Lung (tissue), 12 donors: Measurements from ENCODE around the gene ALX4. TPM values are rescaled to one million over a fixed set of nuclear protein-coding genes. Genes with fewer than 3 reads are reported as not detected.

Experiments
- ATAC-seq: fragments of 200-7000 bp; cut with Tn5 transposase; one replicate; pipeline ENCODE4 v1.9.1; 2020; ENCODE audit warnings: moderate number of reproducible peaks; ENCODE audit not compliant: insufficient read depth, low FRiP score
- DNase-seq, 3 donors: peaks; one replicate each; pipeline ENCODE4 v3.0.0-alpha.2; 2013 to 2017
- H3K27ac ChIP-seq, 2 donors: one replicate each; pipeline ENCODE4 v1.5.1; 2013; ENCODE audit warnings: mild to moderate bottlenecking in 2 of 2, moderate library complexity in 2 of 2, control low read depth in 1 of 2, inconsistent platforms in 1 of 2, low read depth in 1 of 2, low read length in 1 of 2
- H3K27me3 ChIP-seq, 3 donors: one replicate each; pipeline ENCODE4 v1.5.1; 2013; ENCODE audit warnings: low read length in 2 of 3; ENCODE audit not compliant: control insufficient read depth in 3 of 3, insufficient read depth in 3 of 3
- H3K36me3 ChIP-seq, 4 donors: one replicate each; pipeline ENCODE4 v1.5.1; 2013; ENCODE audit warnings: low read length in 4 of 4, mild to moderate bottlenecking in 1 of 4, moderate library complexity in 1 of 4; ENCODE audit not compliant: control insufficient read depth in 4 of 4, insufficient read depth in 4 of 4
- H3K4me1 ChIP-seq, 5 donors: one replicate each; pipeline ENCODE4 v1.5.1; 2013; ENCODE audit warnings: low read length in 5 of 5, mild to moderate bottlenecking in 2 of 5, moderate library complexity in 1 of 5; ENCODE audit not compliant: control insufficient read depth in 5 of 5, insufficient read depth in 5 of 5
- H3K4me3 ChIP-seq: one replicate; pipeline ENCODE4 v1.5.1; 2013; ENCODE audit warnings: mild to moderate bottlenecking, control low read depth, moderate library complexity
- H3K9ac ChIP-seq, 2 donors: one replicate each; pipeline ENCODE4 v1.5.1; 2013; ENCODE audit warnings: low read length in 2 of 2, control low read depth in 1 of 2; ENCODE audit not compliant: insufficient read depth in 1 of 2
- H3K9me3 ChIP-seq, 4 donors: one replicate each; pipeline ENCODE4 v1.5.1; 2013; ENCODE audit warnings: low read length in 3 of 4, mild to moderate bottlenecking in 1 of 4, moderate library complexity in 1 of 4; ENCODE audit not compliant: control insufficient read depth in 4 of 4, insufficient read depth in 3 of 4
- WGBS, 2 donors: extraction: QIAGEN DNeasy Blood & Tissue Kit; methylation state at CpG; one replicate each; pipeline ENCODE4 v1.1.7; 2013; 5-methylcytosine and 5-hydroxymethylcytosine counted together
- polyA plus RNA-seq, 2 donors: library from polyadenylated mRNA; stranded (reverse); fragments of 200-250 nt; gene quantifications; one replicate each; pipeline ENCODE4 v1.2.1, GENCODE V29; 2013
- total RNA-seq, 2 donors: library from RNA; depleted of rRNA in 1 of 2; stranded (reverse); fragments of >200 nt in 1 of 2; gene quantifications; one replicate each; pipeline ENCODE4 v1.2.1, GENCODE V29; 2014 to 2021
- TF ChIP-seq, protein P1 (sequence below): IDR thresholded peaks from 2 replicates; pipeline ENCODE4 v1.5.1; 2012; ENCODE audit warnings: mild to moderate bottlenecking; ENCODE audit errors: control extremely low read depth, extremely low read depth
- donor health status: control.
- donor health status: control.
- donor health status: Bipolar disorder and iron deficiency.
- donor health status: healthy.
- donor health status: DM: yes; HTN: yes; CAD: no.

ALX4 gene
- total and polyA plus RNA-seq, 4 donors, result 0.01 to 0.06 TPM; not detected in 2

DNA sequence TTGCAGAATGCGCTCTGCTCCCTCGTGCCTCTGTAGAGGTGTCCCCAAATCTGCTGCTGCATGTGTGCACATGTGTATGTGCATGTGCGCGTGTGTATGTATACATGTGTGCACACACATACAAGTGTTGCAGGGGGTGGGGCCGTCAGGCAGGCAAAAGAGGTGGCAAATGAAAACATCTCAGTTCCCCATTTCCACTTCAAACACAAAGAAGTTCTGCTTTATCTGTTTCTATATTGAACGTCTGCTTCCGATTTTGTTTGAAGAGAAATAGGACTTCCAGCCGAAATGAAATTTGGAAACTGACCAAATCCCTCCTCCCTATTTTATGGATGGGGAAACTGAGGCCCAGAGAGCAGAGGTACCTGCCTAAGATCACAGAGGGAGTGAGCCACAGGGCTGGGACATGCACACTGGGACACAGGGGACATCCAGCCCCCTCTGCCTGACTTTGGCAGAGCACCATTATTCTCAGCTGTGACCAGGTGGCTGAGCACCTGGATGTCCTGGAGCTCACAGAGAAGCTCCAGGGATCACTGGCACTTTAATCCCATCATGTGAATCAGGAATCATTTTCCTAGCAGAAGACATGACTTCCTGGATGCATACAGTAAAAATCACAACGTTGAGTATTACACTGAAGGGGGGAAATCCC is 41.2 kb upstream of the ALX4 start:
- DNase-seq (no peak), ATAC-seq (no peak)
- H3K27me3 ChIP-seq, result no peaks in the 10 kb centered on the region
- H3K9ac ChIP-seq, result no peak overlapping the region
- 60 to 72% methylated on average over 9 of the region's 9 CpGs for WGBS, 2 donors
- H3K36me3 ChIP-seq, result no peaks in the 10 kb centered on the region
- H3K4me3 ChIP-seq, result no peak overlapping the region
- TF ChIP-seq, protein P1, sequence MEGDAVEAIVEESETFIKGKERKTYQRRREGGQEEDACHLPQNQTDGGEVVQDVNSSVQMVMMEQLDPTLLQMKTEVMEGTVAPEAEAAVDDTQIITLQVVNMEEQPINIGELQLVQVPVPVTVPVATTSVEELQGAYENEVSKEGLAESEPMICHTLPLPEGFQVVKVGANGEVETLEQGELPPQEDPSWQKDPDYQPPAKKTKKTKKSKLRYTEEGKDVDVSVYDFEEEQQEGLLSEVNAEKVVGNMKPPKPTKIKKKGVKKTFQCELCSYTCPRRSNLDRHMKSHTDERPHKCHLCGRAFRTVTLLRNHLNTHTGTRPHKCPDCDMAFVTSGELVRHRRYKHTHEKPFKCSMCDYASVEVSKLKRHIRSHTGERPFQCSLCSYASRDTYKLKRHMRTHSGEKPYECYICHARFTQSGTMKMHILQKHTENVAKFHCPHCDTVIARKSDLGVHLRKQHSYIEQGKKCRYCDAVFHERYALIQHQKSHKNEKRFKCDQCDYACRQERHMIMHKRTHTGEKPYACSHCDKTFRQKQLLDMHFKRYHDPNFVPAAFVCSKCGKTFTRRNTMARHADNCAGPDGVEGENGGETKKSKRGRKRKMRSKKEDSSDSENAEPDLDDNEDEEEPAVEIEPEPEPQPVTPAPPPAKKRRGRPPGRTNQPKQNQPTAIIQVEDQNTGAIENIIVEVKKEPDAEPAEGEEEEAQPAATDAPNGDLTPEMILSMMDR, result no peak
- no peak overlapping the region for H3K27ac ChIP-seq
- no peaks in the 10 kb centered on the region for H3K4me1 ChIP-seq
- peaks cover 0 to 4% (median 0%) of the 10 kb centered on the region in 4 donors for H3K9me3 ChIP-seq

DNA sequence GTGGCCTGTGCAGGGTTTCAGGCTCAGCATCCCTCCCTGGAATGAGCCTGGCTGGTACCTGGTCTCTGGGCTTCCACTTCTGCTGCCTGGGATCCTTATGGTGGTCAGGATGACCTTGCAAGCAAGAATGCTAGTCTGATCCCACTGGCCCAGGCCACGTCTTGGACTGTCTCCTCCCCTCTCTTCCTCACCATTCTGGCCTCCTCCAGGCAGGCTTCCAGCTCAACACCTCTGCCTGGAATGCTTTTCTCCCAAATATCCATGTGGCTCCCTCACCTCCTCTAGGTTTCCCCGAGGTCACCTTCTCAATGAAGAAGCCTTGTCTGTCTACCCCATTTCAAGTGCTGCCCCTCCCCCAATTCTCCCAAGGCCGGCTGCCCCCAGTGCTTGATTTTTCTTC is 39.4 kb upstream of the ALX4 start:
- WGBS, 2 donors, result 63 to 86% methylated on average over 3 of the region's 3 CpGs
- TF ChIP-seq, protein P1, result no peak
- Histone ChIP-seq H3K27ac (no peak overlapping the region), H3K9ac (no peak overlapping the region), H3K9me3 (peaks cover 0 to 4% (median 0%) of the 10 kb centered on the region in 4 donors), H3K36me3 (no peaks in the 10 kb centered on the region), H3K4me3 (no peak overlapping the region), H3K27me3 (no peaks in the 10 kb centered on the region), H3K4me1 (peaks cover 0 to 9% (median 0%) of the 10 kb centered on the region in 5 donors)
- no peak for ATAC-seq
- DNase-seq, result no peak

DNA sequence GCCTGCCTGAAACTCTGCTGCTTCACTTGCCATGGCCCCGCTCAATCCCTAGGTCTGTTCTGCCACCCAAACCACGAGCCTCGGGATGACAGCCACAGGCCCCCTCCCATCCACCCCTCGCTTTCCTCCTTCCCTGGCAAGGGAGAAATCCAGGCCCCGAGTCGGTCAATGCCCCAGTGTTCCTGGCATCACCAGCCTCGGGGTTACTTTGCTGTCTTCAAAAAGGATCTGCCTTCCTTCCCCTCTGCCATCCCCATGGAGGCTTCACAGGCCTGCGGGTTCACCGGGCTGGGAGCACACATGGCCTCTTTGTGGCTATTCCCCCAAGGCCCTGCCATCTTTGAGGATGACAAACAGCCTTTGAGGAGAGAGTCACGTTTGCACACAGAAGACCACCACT is 38.8 kb upstream of the ALX4 start:
- no peak for DNase-seq
- TF ChIP-seq, protein P1, result no peak
- WGBS, 2 donors, result 81% methylated on average over 10 of the region's 10 CpGs
- Histone ChIP-seq H3K27ac (no peak overlapping the region), H3K4me1 (peaks cover 0 to 9% (median 0%) of the 10 kb centered on the region in 5 donors), H3K9ac (no peak overlapping the region), H3K4me3 (no peak overlapping the region), H3K9me3 (peaks cover 0 to 4% (median 0%) of the 10 kb centered on the region in 4 donors), H3K36me3 (no peaks in the 10 kb centered on the region), H3K27me3 (no peaks in the 10 kb centered on the region)
- no peak for ATAC-seq

DNA sequence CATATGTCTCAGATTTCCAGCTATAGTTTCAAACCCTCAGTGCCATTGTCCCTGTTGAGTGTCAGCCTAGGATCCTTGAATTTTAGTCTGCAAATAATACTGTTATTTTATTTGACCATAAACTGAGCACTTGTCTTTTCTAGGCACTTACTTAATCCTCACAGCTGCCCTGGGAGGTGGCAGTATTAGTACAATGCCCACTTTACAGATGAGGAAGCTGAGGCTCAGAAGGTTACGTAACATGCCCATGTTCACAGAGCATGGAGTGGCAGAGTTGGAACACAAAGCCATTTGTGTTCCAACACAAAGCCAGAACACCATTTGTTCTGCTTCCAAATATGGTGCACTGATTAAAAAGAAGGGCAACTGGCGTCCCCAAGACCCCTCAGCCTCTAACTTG is 38.2 kb upstream of the ALX4 start:
- Histone ChIP-seq H3K9ac (no peak overlapping the region), H3K27me3 (no peaks in the 10 kb centered on the region), H3K4me3 (no peak overlapping the region), H3K4me1 (peaks cover 0 to 9% (median 0%) of the 10 kb centered on the region in 5 donors), H3K36me3 (no peaks in the 10 kb centered on the region), H3K9me3 (peaks cover 0 to 4% (median 0%) of the 10 kb centered on the region in 4 donors), H3K27ac (no peak overlapping the region)
- ATAC-seq (no peak), DNase-seq (no peak)
- TF ChIP-seq, protein P1, result no peak
- WGBS, 2 donors, result 73 to 78% methylated on average over 2 of the region's 2 CpGs
